Effector memory CD4-positive, alpha-beta T cell (primary cell): ENCODE measurements around the gene TNNT1.

Experiments
- DNase-seq, 3 donors: peaks; one replicate each; pipeline ENCODE4 v3.0.0-alpha.2; 2020
- H3K27ac ChIP-seq: 2 replicates; pipeline ENCODE4 v1.7.0; 2013; ENCODE audit warnings: mild to moderate bottlenecking, low read length, moderate library complexity; ENCODE audit not compliant: insufficient read depth, poor library complexity, severe bottlenecking
- H3K27me3 ChIP-seq: replicated peaks from 2 replicates; pipeline ENCODE4 v1.7.0; 2013; ENCODE audit warnings: mild to moderate bottlenecking, low read length; ENCODE audit not compliant: insufficient read depth, control insufficient read depth, poor library complexity, severe bottlenecking
- H3K36me3 ChIP-seq: 2 replicates; pipeline ENCODE4 v1.7.0; 2013; ENCODE audit warnings: mild to moderate bottlenecking, low read length, moderate library complexity; ENCODE audit not compliant: control insufficient read depth, insufficient read depth
- H3K4me1 ChIP-seq: 2 replicates; pipeline ENCODE4 v1.7.0; 2013; ENCODE audit warnings: low read length, mild to moderate bottlenecking; ENCODE audit not compliant: control insufficient read depth, insufficient read depth, poor library complexity, severe bottlenecking
- H3K4me3 ChIP-seq: 2 replicates; pipeline ENCODE4 v1.7.0; 2013; ENCODE audit warnings: low read length, low read depth, mild to moderate bottlenecking; ENCODE audit not compliant: insufficient read depth, poor library complexity, severe bottlenecking
- H3K9me3 ChIP-seq: 2 replicates; pipeline ENCODE4 v1.7.0; 2013; ENCODE audit warnings: mild to moderate bottlenecking, low read length, moderate library complexity; ENCODE audit not compliant: control insufficient read depth

Gene TNNT1

DNA sequence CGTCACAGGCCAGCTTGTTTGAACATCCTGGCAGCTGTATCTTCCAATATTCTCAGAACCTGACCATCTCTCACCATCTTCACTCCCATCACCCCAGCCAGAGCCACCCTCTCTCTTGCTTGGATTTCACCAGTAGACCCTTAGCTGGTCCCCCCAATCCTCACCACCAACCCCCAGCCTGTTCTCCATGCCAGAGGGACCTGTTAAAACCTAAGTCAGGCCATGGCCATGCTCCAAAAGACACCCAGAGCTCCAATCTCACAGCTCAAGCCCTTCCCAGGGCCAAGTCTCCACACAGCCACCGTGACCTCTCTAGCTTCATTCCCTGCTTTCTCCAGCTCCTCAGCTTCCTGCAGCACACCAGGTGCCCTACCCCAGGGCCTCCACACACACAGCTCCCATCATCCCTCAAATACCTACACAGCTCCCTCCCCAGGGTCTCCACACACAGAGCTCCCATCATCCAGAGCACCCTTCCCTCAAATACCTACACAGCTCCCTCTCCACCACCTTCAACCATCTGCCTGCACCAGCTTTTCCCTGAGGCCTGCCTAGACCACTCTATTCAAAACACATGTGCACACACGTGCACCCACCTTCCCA, 59.6 kb downstream of the TNNT1 start:
- H3K27me3 ChIP-seq: peaks cover 23% of the 10 kb centered on the region
- no peak for DNase-seq
- H3K27ac ChIP-seq: no peak overlapping the region

DNA sequence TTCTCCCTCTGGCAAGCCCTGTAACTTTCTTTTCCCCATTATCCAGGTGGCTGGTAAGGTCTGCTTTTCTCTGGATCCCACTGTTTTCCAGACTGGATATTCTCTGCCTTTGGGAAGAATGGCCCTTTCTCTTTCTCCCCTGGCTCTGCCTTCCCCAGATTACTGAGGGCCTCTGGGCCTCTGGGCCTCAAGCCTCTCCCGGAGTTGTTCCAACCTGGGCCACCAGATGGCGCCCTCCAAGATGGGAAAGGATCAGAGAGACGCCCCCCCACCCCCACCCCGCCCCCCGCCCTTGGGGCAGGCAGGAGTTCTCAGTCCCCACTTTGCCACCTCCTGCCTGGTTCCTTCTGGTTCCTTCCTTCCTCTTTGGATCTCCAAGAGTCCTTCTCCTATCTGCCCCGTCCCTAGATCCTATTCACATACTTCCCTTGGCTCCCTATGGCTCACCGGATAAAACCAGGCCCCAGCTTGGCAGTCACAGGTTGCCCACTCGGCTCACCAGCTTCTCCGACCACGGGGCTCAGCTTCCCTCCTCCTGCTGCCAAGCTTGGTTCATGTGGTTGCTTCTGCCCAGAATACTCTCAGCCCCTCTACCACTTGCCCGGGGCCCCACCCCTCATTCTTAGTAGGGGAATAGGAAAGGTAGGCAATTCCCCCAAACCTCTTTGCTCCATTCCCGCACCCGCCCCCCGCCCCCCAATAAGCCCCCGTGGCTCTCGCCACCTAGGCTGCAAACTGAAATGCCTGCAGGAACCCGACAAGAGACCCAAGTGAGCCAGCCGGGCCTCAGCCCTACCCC, 60.3 kb downstream of the TNNT1 start:
- H3K36me3 ChIP-seq: peaks cover 22% of the 10 kb centered on the region
- no peaks in the 10 kb centered on the region for H3K9me3 ChIP-seq
- peaks cover 19% of the 10 kb centered on the region for H3K4me1 ChIP-seq
- no peak overlapping the region for H3K27ac ChIP-seq
- DNase-seq: peak; percentile 48 to 69 (median 57)
- peaks cover 26% of the 10 kb centered on the region for H3K27me3 ChIP-seq
- no peak overlapping the region for H3K4me3 ChIP-seq

More for the DNA sequence above, 59.6 kb downstream of the TNNT1 start:
- Histone ChIP-seq H3K4me3 (no peak overlapping the region), H3K4me1 (peaks cover 19% of the 10 kb centered on the region), H3K36me3 (peaks cover 25% of the 10 kb centered on the region), H3K9me3 (no peaks in the 10 kb centered on the region)

DNA sequence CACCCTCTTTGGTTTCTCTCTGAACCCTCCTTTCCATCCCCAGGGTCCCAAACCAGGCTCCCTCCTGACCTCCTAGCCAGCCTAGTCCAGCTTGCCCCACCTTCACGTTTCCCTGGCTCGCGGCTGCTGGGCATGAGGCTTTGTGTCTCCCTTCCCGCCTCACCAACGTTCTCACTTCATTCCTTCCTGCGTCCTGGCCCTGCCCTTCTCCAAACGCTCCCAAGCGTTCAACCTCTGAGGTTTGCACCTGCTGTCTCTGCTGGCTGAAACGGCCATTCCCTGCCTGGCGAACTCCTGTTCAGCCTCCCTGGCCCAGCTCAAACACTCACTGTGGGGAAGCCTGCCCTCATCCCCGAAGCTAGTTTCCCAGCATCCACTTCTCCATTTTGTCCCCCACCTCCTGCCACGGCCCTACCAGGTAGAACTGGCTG, 61.0 kb downstream of the TNNT1 start:
- H3K36me3 ChIP-seq: peaks cover 22% of the 10 kb centered on the region
- peaks cover 33% of the 10 kb centered on the region for H3K27me3 ChIP-seq
- H3K4me1 ChIP-seq: peaks cover 19% of the 10 kb centered on the region
- no peak overlapping the region for H3K27ac ChIP-seq
- no peak for DNase-seq
- no peaks in the 10 kb centered on the region for H3K9me3 ChIP-seq
- H3K4me3 ChIP-seq: no peak overlapping the region

GRCh38 chr19:55087542-55087901, 61.5 kb downstream of the TNNT1 start:
- Histone ChIP-seq H3K9me3 (no peaks in the 10 kb centered on the region), H3K27me3 (peaks cover 38% of the 10 kb centered on the region), H3K36me3 (peaks cover 18% of the 10 kb centered on the region), H3K4me1 (peaks cover 20% of the 10 kb centered on the region), H3K27ac (no peak overlapping the region), H3K4me3 (peak overlapping the region; percentile 22)
- DNase-seq: no peak

DNA sequence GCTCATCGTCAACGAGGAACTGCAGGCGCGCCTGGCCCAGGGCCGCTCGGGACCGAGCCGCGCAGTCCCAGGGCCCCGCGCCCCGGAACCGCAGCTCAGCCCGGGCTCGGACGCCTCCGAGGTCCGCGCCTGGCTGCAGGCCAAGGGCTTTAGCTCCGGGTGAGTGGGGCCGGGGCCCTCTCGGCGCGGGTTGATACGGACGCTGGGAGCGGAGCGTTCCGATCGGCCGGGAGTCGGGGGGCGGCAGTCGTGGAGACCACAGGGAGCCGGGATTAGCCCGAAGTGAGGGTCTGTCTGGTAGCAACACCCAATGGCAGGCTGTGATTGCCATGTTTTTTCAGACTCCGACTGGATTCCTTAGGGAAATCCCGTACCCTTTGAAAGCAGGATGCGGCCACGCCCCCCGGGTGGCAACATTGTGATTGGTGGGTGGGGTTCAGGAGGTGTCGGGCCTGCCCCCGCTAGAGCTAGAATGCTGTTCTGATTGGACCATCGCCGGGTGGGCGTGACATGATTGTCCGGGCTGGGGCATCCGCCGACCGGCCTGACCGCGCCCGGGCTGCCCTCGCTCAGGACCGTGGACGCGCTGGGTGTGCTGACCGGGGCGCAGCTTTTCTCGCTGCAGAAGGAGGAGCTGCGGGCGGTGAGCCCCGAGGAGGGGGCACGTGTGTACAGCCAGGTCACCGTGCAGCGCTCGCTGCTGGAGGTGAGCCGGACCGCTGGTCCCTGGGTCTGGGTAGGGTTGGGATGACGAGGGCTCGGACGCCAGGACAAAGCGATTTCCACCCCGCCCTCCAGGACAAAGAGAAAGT, 62.1 kb downstream of the TNNT1 start:
- Histone ChIP-seq H3K4me1 (peaks cover 26% of the 10 kb centered on the region), H3K9me3 (no peaks in the 10 kb centered on the region), H3K36me3 (peaks cover 12% of the 10 kb centered on the region), H3K4me3 (peak overlapping the region; percentile 22), H3K27ac (no peak overlapping the region), H3K27me3 (peaks cover 44% of the 10 kb centered on the region)
- peak; percentile 28 to 50 (median 36) for DNase-seq

DNA sequence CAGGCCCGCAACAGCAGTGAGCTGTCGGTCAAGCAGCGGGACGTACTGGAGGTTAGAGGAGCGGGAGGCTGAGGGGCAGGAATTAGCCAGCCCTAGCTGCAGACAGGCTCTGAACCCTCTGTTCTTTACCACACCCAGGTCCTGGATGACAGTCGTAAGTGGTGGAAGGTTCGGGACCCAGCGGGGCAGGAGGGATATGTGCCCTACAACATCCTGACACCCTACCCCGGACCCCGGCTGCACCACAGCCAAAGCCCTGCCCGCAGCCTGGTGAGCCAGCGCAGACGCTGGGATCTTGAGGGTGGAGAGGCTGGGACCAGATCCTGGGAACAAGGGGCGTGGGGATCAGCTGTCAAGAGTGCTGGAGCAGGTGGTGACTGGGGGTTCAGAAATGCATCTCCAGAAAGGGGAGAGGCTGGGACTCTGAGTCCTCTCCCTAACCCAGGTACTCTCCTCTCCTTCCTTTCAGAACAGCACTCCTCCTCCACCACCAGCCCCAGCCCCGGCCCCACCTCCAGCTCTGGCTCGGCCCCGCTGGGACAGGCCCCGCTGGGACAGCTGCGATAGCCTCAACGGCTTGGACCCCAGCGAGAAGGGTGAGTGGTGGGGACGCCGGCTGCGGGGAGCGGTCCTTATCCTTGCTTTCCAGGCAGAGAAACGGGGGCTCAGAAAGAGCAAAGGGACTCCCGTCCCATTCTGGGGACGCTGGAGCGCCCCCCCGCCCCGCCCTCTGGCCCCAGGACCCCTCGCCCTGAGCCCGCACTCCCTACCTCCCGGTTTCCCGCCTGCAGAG, 62.9 kb downstream of the TNNT1 start:
- Histone ChIP-seq H3K4me1 (peaks cover 34% of the 10 kb centered on the region), H3K27me3 (peaks cover 49% of the 10 kb centered on the region)

DNA sequence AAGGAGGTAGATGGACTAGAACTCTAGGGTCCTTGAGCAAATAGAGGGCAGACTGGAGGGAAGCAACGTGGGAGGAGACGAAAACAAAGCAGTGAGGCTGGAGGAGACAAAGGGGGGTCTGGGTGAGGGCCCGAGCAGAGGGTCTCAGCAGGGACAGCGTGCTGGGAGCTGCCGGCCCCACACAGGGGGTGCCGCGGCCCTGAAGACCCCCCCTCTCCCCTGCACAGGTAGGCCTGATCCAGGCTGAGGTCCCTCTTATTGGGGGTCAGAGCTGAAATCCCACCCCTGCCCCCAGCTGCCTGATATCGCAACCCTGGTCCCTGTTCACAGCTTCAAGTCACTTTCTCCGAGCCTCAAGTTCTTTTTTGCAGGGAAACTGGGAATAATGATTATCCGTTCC, 64.6 kb downstream of the TNNT1 start:
- Histone ChIP-seq H3K4me1 (peaks cover 43% of the 10 kb centered on the region), H3K4me3 (no peak overlapping the region), H3K36me3 (no peaks in the 10 kb centered on the region), H3K27ac (no peak overlapping the region), H3K27me3 (peaks cover 49% of the 10 kb centered on the region), H3K9me3 (no peaks in the 10 kb centered on the region)
- DNase-seq: no peak

More for the DNA sequence above, 62.9 kb downstream of the TNNT1 start:
- H3K36me3 ChIP-seq: peaks cover 5% of the 10 kb centered on the region
- no peak overlapping the region for H3K27ac ChIP-seq
- H3K4me3 ChIP-seq: no peak overlapping the region
- H3K9me3 ChIP-seq: no peaks in the 10 kb centered on the region
- no peak for DNase-seq

GRCh38 chr19:55083004-55083850, 65.8 kb downstream of the TNNT1 start:
- Histone ChIP-seq H3K27ac (no peak overlapping the region), H3K9me3 (no peaks in the 10 kb centered on the region), H3K36me3 (no peaks in the 10 kb centered on the region), H3K4me3 (no peak overlapping the region), H3K27me3 (peaks cover 46% of the 10 kb centered on the region), H3K4me1 (peaks cover 43% of the 10 kb centered on the region)
- DNase-seq: no peak
